Cardiac septum (tissue), 1 donor: ENCODE results near the gene IRF2BPL. TPM values are rescaled to one million over a fixed set of nuclear protein-coding genes. Genes with fewer than 3 reads are reported as not detected.
A peak's percentile ranks its signal among the peaks of the same experiment; 100 is the strongest.

ENCODE experiments used
- DNase-seq: peaks from one replicate; pipeline ENCODE4 v3.0.0-alpha.2; 2020; ENCODE audit warnings: low spot score
- intact Hi-C: fragments of 100-400 bp; cut with DNase I; formaldehyde crosslinking; loops from one replicate; pipeline ENCODE4 v1.14.0; 2022
- long read RNA-seq: library from polyadenylated mRNA; unstranded; transcript quantifications from one replicate; pipeline ENCODE4 v2.0.0, GENCODE V29; 2021
- total RNA-seq: library from RNA; stranded (reverse); fragmentation: NEBNext Ultra II Directional; extraction: Animal tissue kit (Norgen Biotek cat#: 25700); gene quantifications from one replicate; pipeline ENCODE4 v1.2.1, GENCODE V29; 2021
- donor health status: DM: no; HTN: no; CAD: no.

IRF2BPL gene
- 46.0 TPM for total RNA-seq
- long read RNA-seq, full-length matches to known transcripts = 77 of 77 reads
- long read RNA-seq, partial matches to known transcripts = 0 of 77 reads
- long read RNA-seq, other reads (novel, unspliced or antisense) = 0 of 77 reads

GRCh38 chr14:77028384-77029231 lies at the start of gene IRF2BPL:
Gene IRF2BPL, minus strand, starts transcription at chr14:77028708. Its CDS starts 916 bp downstream, at chr14:77027792.
- DNase-seq = peak; percentile 99
- intact Hi-C loops = loop anchor here (1.0 kb wide), 2 partner anchors 15 to 109 kb away; no protein-coding TSS in a partner anchor

DNA sequence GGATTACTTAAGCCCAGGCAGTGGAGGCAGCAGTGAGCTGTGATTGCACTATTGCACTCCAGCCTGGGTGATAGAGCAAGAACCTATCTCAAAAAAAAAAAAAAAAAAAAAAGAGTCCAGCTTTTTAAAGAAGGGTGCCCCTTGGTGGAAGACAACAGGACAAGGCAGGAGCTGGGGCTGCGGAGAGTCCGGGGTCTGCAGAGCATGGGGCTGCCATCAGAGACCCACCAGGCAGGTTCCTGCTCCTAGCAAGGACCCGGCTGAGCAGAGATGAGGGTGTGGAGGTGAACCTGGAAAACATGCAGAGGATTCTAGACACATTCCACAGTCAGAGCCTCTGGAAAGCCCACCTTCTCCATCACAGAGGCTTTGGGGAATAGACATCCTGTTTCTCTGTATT lies 48.5 kb upstream of the IRF2BPL start:
- intact Hi-C loops = loop anchor here (2.0 kb wide), 1 partner anchor 20 kb away; no protein-coding TSS in a partner anchor
- DNase-seq = peak; percentile 31

DNA sequence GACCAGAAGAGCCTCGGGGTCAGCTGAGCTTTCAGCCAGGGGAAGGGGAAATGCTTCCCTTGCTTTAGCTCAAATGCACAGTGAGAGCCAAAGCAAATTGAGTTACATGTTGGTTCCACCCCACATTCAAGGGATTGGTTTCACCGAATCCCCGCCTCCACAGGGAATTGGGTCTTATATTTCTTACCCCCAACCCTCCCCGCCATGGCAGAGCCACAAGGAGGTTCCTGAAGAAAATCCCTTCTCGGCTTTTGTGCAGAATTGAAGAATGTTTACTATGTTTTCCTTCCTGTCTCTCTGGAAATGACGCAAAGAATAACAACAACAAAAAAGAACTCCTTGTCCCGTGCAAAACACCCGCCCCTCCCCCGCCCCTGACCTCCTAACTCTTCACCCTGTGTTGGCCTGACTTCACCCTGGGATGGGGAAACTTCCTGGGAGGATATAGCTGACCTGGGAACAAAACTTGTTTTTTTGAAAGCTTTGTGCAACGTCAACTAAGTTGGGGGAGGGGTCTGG lies 47.7 kb upstream of the IRF2BPL start:
- peak; percentile 81 for DNase-seq
- intact Hi-C loops = loop anchor here (2.0 kb wide), 1 partner anchor 21 kb away; no protein-coding TSS in a partner anchor

GRCh38 chr14:77074969-77075368 lies 46.5 kb upstream of the IRF2BPL start:
- peak; percentile 15 for DNase-seq
- intact Hi-C loops = no loop called here

DNA sequence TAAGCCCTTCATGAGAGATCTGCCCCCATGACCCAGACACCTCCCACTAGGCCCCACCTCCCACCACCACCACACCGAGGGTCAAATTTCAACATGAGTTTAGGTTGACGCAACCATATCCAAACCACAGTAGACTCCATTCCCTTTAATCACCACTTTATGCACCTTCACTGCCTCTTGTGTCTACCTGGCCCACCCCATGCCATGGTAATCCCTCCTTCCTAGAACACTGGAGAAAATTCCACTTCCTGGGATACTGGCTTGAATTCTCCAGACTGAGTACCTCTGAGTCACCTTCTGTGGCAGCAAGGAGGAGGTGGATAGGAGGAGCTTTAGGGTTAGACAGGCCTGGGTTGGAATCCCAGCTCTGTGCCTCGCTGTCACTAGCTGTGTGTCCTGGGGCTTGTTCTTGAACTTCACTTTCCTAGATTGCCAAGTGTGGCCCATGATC lies 43.5 kb upstream of the IRF2BPL start:
- intact Hi-C loops = loop anchor here (2.0 kb wide), 1 partner anchor 53 kb away; no protein-coding TSS in a partner anchor
- peak; percentile 14 for DNase-seq

DNA sequence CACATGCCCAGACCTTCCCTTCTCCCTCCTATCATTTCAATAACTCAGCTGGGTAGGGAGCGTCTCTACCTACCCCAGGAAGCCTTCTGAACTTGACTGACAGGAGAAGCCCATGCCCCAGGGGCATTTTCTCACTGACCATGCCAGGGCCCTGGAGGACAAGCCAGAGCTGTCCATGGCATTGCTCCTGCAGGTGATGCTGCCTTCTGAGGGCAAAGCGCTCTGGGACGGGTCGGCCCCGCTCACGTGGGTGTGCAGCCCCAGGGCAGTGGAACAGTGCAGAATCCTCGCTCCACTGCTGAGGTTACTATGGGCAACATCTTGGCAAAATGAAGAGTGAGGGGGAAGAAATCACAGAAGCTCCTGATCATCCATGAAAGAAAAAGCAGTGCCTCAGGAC lies 41.0 kb upstream of the IRF2BPL start:
- DNase-seq = no peak
- intact Hi-C loops = loop anchor here (2.0 kb wide), 1 partner anchor 157 kb away; no protein-coding TSS in a partner anchor

DNA sequence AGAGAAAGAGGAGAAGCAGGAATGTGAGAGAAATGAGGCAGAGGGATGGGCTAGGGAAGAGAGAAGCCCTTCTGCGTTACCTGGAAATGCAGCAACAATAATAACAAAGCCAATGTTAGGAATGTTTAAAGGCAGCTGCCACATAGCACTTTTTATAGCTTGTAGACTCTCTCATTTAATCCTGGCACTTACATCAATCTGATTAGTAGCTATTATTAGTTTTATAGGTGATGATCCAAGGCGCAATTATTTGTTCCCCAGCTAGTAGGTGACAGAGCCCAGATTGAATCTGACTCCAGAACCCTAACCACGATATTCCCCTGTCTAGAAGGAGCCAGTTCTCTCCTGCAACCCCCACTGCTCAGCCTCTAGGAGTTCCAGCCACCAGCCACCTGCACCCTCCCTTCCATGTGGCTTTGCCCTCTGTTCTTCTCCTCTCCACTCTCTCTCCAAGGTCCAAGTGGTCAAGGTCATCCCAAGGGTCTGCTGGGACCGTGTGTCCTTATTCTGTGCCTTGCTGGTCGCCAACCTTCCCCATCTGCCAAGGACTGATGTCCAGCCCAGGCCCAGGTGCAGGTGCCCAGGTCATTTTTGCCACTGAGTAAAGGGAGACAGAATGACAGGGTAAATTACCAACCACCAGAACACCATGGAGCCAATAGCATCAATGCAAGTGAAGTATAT lies 40.2 kb upstream of the IRF2BPL start:
- DNase-seq = no peak
- intact Hi-C loops = loop anchor here (1.0 to 2.0 kb wide), 2 partner anchors 156 to 192 kb away; no protein-coding TSS in a partner anchor

DNA sequence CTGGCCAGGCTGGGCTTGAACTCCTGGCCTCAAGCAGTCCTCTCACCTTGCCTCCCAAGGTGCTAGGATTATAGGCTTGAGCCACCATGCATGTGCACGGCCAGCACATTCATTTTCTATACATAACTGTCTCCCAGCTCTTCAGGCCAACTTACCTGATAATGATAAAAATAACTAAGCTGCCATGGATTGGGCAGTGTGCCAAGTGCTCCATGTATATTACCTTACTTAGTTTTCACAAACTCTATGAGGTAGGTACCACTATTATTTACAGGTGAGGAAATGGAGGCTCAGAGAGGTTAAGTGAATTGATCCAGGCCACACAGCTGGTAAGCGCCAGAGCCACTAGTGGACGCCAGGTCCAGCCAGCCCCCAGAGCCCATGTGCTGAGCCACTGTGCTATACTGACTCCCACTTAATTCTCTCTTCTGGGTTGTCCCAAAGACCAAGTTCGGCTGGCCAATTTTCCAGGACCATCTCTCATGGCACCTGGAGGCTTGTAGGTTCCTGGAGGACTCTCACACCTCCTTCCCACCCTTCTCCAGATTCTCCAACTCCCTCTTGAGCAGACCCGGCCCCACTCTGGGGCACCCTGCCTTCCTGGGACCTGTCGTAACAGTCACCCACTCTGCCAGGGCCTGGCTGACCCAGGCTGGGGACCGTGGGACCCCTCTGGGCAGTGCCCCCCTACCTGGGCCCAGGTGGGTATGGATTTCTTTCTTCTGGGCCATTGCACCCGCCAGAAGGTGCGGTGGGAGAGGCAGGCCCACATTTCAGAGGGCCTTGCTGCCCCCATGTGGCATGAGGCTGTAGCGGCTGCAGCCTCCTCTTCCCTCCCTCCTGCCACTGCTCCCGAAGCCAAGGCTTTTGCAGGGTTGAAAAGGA lies 39.4 kb upstream of the IRF2BPL start:
- intact Hi-C loops = loop anchor here (1.0 to 2.0 kb wide), 2 partner anchors 155 to 192 kb away; no protein-coding TSS in a partner anchor
- no peak for DNase-seq

DNA sequence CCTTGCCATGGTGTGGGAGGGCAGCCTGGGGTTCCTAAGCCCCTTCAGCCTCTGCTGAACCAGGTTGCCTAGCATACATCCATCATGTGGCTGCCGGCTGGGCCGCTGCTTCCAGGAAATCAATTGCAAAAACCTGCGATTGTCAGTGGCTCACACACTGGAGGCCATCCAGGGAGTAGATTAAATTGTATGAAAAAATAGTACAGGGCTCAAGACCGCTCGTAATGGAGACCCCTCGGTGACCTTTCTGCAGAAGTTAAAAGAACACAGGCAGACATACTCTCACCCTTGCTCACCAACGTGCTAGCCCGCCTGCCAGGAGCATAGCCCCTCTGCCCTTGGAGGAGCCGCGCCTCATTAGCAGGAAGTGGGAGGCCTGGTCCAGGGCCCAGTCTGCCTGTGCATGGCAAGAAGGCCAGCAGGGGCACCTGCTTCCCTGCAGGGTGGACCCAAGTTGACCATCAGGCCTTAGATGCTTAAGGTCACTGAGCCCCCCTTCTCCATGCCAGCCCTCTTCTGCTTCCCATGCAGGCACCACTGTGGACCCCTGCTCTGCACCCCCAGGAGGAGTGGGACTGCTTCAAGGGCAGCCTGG lies 38.2 kb upstream of the IRF2BPL start:
- DNase-seq = peak; percentile 36
- intact Hi-C loops = no loop called here

- intact Hi-C loops = no loop called here
These were observed 37.5 kb upstream of the IRF2BPL start for GRCh38 chr14:77065851-77066577.

DNA sequence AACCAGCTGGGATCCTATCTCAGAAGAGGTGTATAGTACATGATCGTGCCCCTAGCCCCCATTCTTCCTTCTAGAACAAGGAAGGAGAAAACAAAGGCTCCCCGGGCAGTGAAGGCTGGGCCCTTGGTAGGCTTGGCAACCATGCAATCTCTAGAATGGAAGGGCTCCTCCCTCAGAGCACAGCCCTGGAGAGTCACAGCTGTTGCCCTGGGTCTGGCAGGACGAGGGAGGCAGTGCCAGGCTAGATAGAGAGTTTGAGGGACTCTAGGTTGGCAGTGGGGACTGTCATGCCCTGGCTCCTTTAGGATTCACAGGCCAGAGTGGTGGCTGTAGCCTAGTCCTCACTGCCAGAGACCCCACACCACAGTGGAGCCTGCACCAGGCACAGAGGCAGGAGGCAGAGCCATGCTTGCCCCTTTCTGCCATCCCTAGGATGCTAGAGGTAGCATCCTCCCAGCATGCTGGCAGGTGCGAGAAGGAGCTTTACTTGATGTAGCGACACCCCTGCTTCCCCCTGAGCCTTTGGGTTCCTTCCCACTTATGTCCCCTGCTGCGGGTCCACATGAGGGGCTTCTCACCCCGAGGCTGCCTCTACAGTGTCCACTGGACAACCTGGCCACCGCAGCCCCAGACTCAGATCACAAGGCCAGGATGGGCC lies 36.1 kb upstream of the IRF2BPL start:
- peak; percentile 66 for DNase-seq
- intact Hi-C loops = no loop called here

More at GRCh38 chr14:77065851-77066577, 37.5 kb upstream of the IRF2BPL start:
- peak; percentile 31 for DNase-seq

- intact Hi-C loops = no loop called here
- DNase-seq = peak; percentile 68
These were observed 35.2 kb upstream of the IRF2BPL start for GRCh38 chr14:77063571-77064171.

DNA sequence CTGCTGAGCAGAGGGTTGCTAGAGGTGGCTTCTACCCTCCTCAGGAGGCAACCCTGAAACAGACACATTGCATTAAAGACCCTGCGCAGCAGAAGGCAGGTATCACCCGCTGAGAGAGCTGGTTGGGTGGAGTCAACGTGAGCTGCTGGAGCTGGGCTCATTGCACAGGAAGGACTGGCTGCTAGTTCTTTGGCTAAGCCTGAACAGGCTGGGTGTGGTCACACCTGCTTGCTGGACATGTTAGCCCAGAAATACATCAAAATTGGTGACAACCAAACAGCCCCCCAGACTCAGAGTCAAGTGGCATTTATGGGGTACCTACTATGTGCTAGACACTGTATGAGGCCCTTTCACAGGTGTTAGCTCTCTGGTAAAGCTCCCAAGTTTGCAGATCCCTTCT lies 33.8 kb upstream of the IRF2BPL start:
- intact Hi-C loops = no loop called here
- DNase-seq = peak; percentile 36

DNA sequence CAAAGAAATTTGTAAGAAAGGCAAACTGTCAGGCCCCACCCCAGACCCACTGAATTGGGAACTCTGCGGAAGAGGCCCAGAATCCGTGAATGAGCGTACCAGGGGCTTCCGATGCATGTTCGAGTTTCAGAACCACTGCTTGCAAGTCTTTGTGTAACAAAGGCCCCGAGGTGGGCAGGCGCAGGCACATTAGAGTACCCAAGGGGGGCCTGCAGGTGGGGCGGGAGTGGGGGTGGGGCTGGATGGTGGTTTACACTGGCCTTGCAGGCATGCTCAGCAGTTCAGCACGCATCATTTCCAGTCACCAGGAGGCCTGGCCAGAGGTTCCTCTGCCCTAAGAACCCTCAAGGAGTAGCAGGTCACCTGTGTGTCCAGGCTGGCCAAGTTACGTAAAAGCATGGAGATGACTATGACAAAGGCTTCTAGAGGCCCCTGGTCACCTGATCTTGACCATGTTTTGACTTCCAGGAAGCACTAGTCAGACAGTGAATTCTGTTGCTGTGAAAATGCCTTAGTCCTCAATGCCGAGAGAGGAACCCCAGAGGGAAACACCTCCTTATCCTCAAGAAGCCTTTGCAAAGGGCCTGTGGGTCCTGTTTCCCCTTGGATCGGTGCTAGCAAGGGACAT lies 33.2 kb upstream of the IRF2BPL start:
- DNase-seq = peak; percentile 41
- intact Hi-C loops = no loop called here

GRCh38 chr14:77059276-77059915 lies 30.9 kb upstream of the IRF2BPL start:
- intact Hi-C loops = no loop called here
- DNase-seq = no peak

DNA sequence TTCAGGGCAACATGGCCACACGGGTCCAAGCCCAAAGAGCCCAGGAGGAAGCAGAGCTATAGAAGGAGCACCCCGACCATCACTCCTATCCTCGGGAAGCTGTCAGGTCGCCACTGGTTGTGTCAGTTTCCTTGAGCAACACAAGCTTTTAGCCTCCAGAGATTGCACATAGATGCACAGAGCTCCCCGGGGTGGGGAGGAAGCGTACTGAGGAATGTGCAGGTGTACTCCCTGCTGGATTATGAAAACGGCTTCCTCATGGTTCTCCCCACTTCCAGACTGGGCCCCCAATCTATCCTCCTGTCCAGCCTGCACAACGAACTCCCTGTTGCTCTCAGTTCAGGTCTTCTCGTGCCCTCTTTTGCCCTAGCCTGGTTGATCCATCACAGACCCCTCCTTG lies 30.3 kb upstream of the IRF2BPL start:
- intact Hi-C loops = no loop called here

More for the DNA sequence above, 30.3 kb upstream of the IRF2BPL start:
- DNase-seq = no peak
